CD4-positive, alpha-beta T cell treated with Interleukin-4 for 1 hour (primary cell): ENCODE results near the gene C6orf47.

Source experiments
- DNase-seq, 2 donors: peaks; one replicate each; pipeline ENCODE4 v3.0.0-alpha.2; 2020 to 2022

C6orf47 gene

GRCh38 chr6:31634131-31634530 is 26.4 kb downstream of the C6orf47 start:
- no peak for DNase-seq

GRCh38 chr6:31633447-31633846 is 27.1 kb downstream of the C6orf47 start:
- no peak for DNase-seq

- DNase-seq: no peak
Observed at GRCh38 chr6:31632279-31632946, 28.2 kb downstream of the C6orf47 start.

- DNase-seq: no peak
Observed at GRCh38 chr6:31631681-31632278, 28.8 kb downstream of the C6orf47 start.

GRCh38 chr6:31631209-31631608 is 29.4 kb downstream of the C6orf47 start:
- DNase-seq: no peak

- no peak for DNase-seq
Observed at GRCh38 chr6:31630177-31630934, 30.2 kb downstream of the C6orf47 start.

GRCh38 chr6:31629014-31629413 is 31.6 kb downstream of the C6orf47 start:
- DNase-seq: no peak

GRCh38 chr6:31627690-31628287 is 32.8 kb downstream of the C6orf47 start:
- no peak for DNase-seq

- DNase-seq: no peak
Observed at GRCh38 chr6:31626952-31627351, 33.6 kb downstream of the C6orf47 start.

- DNase-seq: no peak
Observed at GRCh38 chr6:31624070-31624469, 36.5 kb downstream of the C6orf47 start.

- DNase-seq: no peak
Observed at GRCh38 chr6:31622684-31623091, 37.9 kb downstream of the C6orf47 start.

- DNase-seq: no peak
Observed at GRCh38 chr6:31621991-31622390, 38.6 kb downstream of the C6orf47 start.

GRCh38 chr6:31621320-31621939 is 39.1 kb downstream of the C6orf47 start:
- no peak for DNase-seq

- no peak for DNase-seq
Observed at GRCh38 chr6:31620586-31621319, 39.8 kb downstream of the C6orf47 start, which contains the start of gene PRRC2A. PRRC2A (plus strand) TSS chr6:31620715; CDS start chr6:31622790, 2,075 bp downstream.

- peak; percentile 98 to 99 for DNase-seq
Observed at GRCh38 chr6:31619805-31620585, 40.6 kb downstream of the C6orf47 start.

- no peak for DNase-seq
Observed at GRCh38 chr6:31617010-31617409, 43.6 kb downstream of the C6orf47 start.

GRCh38 chr6:31615748-31616147 is 44.8 kb downstream of the C6orf47 start:
- peak in 1 of 2 donors; percentile 25 for DNase-seq

GRCh38 chr6:31614684-31615578 is 45.6 kb downstream of the C6orf47 start, which contains the start of gene AIF1:
AIF1 (plus strand) TSS chr6:31615234; CDS start chr6:31615330, 96 bp downstream.
- DNase-seq: peak in 1 of 2 donors; percentile 30

- DNase-seq: peak in 1 of 2 donors; percentile 34
Observed at GRCh38 chr6:31614075-31614619, 46.4 kb downstream of the C6orf47 start.

GRCh38 chr6:31610968-31611367 is 49.6 kb downstream of the C6orf47 start:
- no peak for DNase-seq
